GM12892 (cell line): ENCODE results near the gene NDUFAF8.

ENCODE experiments used
- POLR2A ChIP-seq: IDR thresholded peaks from 2 replicates; pipeline ENCODE4 v1.6.1; 2011; ENCODE audit warnings: low read depth, low read length, control low read depth
- POLR2AphosphoS5 ChIP-seq: IDR thresholded peaks from 2 replicates; pipeline ENCODE4 v1.6.1; 2011; ENCODE audit warnings: low read depth, low read length, control low read depth

- TF ChIP-seq POLR2A (no peak), POLR2AphosphoS5 (no peak)
These were observed 48.8 kb downstream of the NDUFAF8 start for GRCh38 chr17:81287741-81288430.
